CD14-positive monocyte (primary cell): Measurements from ENCODE around the gene CMSS1. TPM values are rescaled to one million over a fixed set of nuclear protein-coding genes. Genes with fewer than 3 reads are reported as not detected.

ENCODE experiments used
- DNase-seq, 3 donors: peaks; one replicate each; pipeline ENCODE4 v3.0.0-alpha.2; 2011 to 2022
- H2AFZ ChIP-seq: 2 replicates; pipeline ENCODE4 v1.6.0; 2012; ENCODE audit warnings: mild to moderate bottlenecking, low read depth, low read length, inconsistent platforms; ENCODE audit not compliant: insufficient read depth, poor library complexity, severe bottlenecking
- H3K27ac ChIP-seq, 2 donors: 1 replicate in 1 of 2; 2 replicates in 1 of 2; pipeline ENCODE4 v1.5.1; 2012 to 2013; ENCODE audit warnings: low read length in 2 of 2, control low read depth in 1 of 2, inconsistent platforms in 1 of 2, low read depth in 1 of 2, mild to moderate bottlenecking in 1 of 2
- H3K27me3 ChIP-seq, 2 donors: one replicate each; pipeline versions ENCODE4 v1.6.0 to v1.6.1; 2011 to 2013; ENCODE audit warnings: low read length in 2 of 2; ENCODE audit not compliant: control insufficient read depth in 2 of 2, insufficient read depth in 2 of 2
- H3K36me3 ChIP-seq, 2 donors: replicated peaks in 1 of 2; 1 replicate in 1 of 2; 2 replicates in 1 of 2; pipeline versions ENCODE4 v1.5.1 to v1.6.1; 2012 to 2013; ENCODE audit warnings: low read length in 2 of 2, control low read depth in 1 of 2, inconsistent platforms in 1 of 2, mild to moderate bottlenecking in 1 of 2; ENCODE audit not compliant: insufficient read depth in 2 of 2, control insufficient read depth in 1 of 2
- H3K4me1 ChIP-seq, 2 donors: 1 replicate in 1 of 2; 2 replicates in 1 of 2; pipeline versions ENCODE4 v1.5.1 to v1.6.1; 2012 to 2013; ENCODE audit warnings: low read length in 2 of 2, control low read depth in 1 of 2, inconsistent platforms in 1 of 2, mild to moderate bottlenecking in 1 of 2, moderate library complexity in 1 of 2; ENCODE audit not compliant: insufficient read depth in 2 of 2, control insufficient read depth in 1 of 2
- H3K4me2 ChIP-seq: replicated peaks from 2 replicates; pipeline ENCODE3; 2012; ENCODE audit warnings: low read length, moderate library complexity, mild to moderate bottlenecking; ENCODE audit not compliant: poor library complexity, severe bottlenecking; ENCODE audit errors: extremely low read depth
- H3K4me3 ChIP-seq, 3 experiments: fragments of 200-600 bp in 1 of 3; sonication (generic) in 1 of 3; replicated peaks in 1 of 3; 1 replicate in 2 of 3; 2 replicates in 1 of 3; pipeline ENCODE4 v1.5.1; 2011 to 2013; ENCODE audit warnings: low read length in 3 of 3, mild to moderate bottlenecking in 3 of 3, control low read depth in 2 of 3, low read depth in 2 of 3, inconsistent platforms in 1 of 3, moderate library complexity in 1 of 3
- H3K79me2 ChIP-seq: 2 replicates; pipeline ENCODE4 v1.6.0; 2012; ENCODE audit warnings: mild to moderate bottlenecking, control low read depth, inconsistent platforms, low read length, moderate library complexity; ENCODE audit not compliant: insufficient read depth
- H3K9ac ChIP-seq: 2 replicates; pipeline ENCODE4 v1.6.0; 2017; ENCODE audit warnings: low read length, mild to moderate bottlenecking; ENCODE audit not compliant: insufficient read depth, poor library complexity, severe bottlenecking
- H3K9me3 ChIP-seq, 2 donors: replicated peaks in 1 of 2; 1 replicate in 1 of 2; 2 replicates in 1 of 2; pipeline versions ENCODE4 v1.5.1 to v1.6.1; 2012 to 2013; ENCODE audit warnings: low read length in 2 of 2, control low read depth in 1 of 2; ENCODE audit not compliant: control insufficient read depth in 1 of 2, insufficient read depth in 1 of 2
- H4K20me1 ChIP-seq: 2 replicates; pipeline ENCODE4 v1.6.0; 2012; ENCODE audit warnings: mild to moderate bottlenecking, low read length, control low read depth, moderate library complexity; ENCODE audit not compliant: insufficient read depth
- H3K27ac Mint-ChIP-seq, 7 donors: one replicate each; pipeline ENCODE4 v1.8.0; 2020; ENCODE audit warnings: mild to moderate bottlenecking in 7 of 7, mixed read lengths in 7 of 7, moderate library complexity in 6 of 7, inconsistent platforms in 2 of 7
- H3K27me3 Mint-ChIP-seq, 3 donors: one replicate each; pipeline ENCODE4 v1.8.0; 2021 to 2022; ENCODE audit warnings: low read depth in 3 of 3, mild to moderate bottlenecking in 3 of 3, mixed read lengths in 3 of 3, moderate library complexity in 3 of 3, inconsistent platforms in 1 of 3
- H3K36me3 Mint-ChIP-seq, 2 donors: one replicate each; pipeline ENCODE4 v1.8.0; 2020; ENCODE audit warnings: mixed read lengths in 2 of 2, inconsistent platforms in 1 of 2, mild to moderate bottlenecking in 1 of 2
- H3K4me1 Mint-ChIP-seq: one replicate; pipeline ENCODE4 v1.8.0; 2020; ENCODE audit warnings: mild to moderate bottlenecking, mixed read lengths
- H3K4me3 Mint-ChIP-seq, 2 donors: one replicate each; pipeline ENCODE4 v1.8.0; 2020; ENCODE audit warnings: mild to moderate bottlenecking in 2 of 2, mixed read lengths in 2 of 2, moderate library complexity in 1 of 2
- H3K9me3 Mint-ChIP-seq, 7 donors: one replicate each; pipeline ENCODE4 v1.8.0; 2020 to 2022; ENCODE audit warnings: mixed read lengths in 7 of 7, mild to moderate bottlenecking in 6 of 7, moderate library complexity in 6 of 7, inconsistent platforms in 2 of 7
- CTCF ChIP-seq: fragments of 200-600 bp; IDR thresholded peaks from one replicate; pipeline ENCODE4 v1.8.0; 2022; ENCODE audit warnings: antibody characterized with exemption, mild to moderate bottlenecking
- WGBS: methylation state at CpG from one replicate; pipeline ENCODE4 v1.1.5; 2013; ENCODE audit warnings: missing lambda C conversion rate; ENCODE audit not compliant: insufficient coverage; 5-methylcytosine and 5-hydroxymethylcytosine counted together
- intact Hi-C, 2 donors: fragments of 100-400 bp; cut with micrococcal nuclease; formaldehyde crosslinking; loops; one replicate each; pipeline versions ENCODE4 v1.15.0 to v1.15.1; 2023
- polyA plus RNA-seq, 3 donors: library from polyadenylated mRNA; depleted of rRNA in 1 of 3; unstranded in 2 of 3; stranded (reverse) in 1 of 3; fragments of 300-500 nt in 2 of 3; fragments of >200 nt in 1 of 3; fragmentation: Illumina TruSeq in 2 of 3; gene quantifications; 1 replicate in 2 of 3; 2 replicates in 1 of 3; pipeline ENCODE4 v1.2.3, GENCODE V29; 2012 to 2021

The CMSS1 gene
- polyA plus RNA-seq, 3 donors = 1.1 to 3.6 (median 2.2) TPM

- H3K27ac Mint-ChIP-seq = no peak overlapping the region
- H2AFZ ChIP-seq = no peak overlapping the region
- no peaks in the 10 kb centered on the region for H4K20me1 ChIP-seq
- H3K4me3 ChIP-seq = no peak overlapping the region
- H3K9me3 ChIP-seq = no peaks in the 10 kb centered on the region
- TF ChIP-seq CTCF = no peak
- no peak overlapping the region for H3K4me2 ChIP-seq
- peaks cover 0 to 6% (median 0%) of the 10 kb centered on the region in 3 donors for H3K27me3 Mint-ChIP-seq
- no peak overlapping the region for H3K4me3 Mint-ChIP-seq
- DNase-seq = no peak
- peaks cover 0 to 3% of the 10 kb centered on the region in 2 donors for H3K27me3 ChIP-seq
- H3K9me3 Mint-ChIP-seq = no peaks in the 10 kb centered on the region
- no peaks in the 10 kb centered on the region for H3K36me3 ChIP-seq
- intact Hi-C loops = no loop called here
- H3K79me2 ChIP-seq = no peaks in the 10 kb centered on the region
- no peaks in the 10 kb centered on the region for H3K36me3 Mint-ChIP-seq
- no peak overlapping the region for H3K27ac ChIP-seq
- WGBS = no CpG with 5 or more reads among the region's 2 CpGs
- no peaks in the 10 kb centered on the region for H3K4me1 Mint-ChIP-seq
- H3K4me1 ChIP-seq = no peaks in the 10 kb centered on the region
- H3K9ac ChIP-seq = no peak overlapping the region
Measured at GRCh38 chr3:99777708-99778107, 40.0 kb upstream of the CMSS1 start.

- no peaks in the 10 kb centered on the region for H3K4me1 Mint-ChIP-seq
- Histone ChIP-seq H3K9me3 (no peaks in the 10 kb centered on the region), H3K79me2 (no peaks in the 10 kb centered on the region), H3K27me3 (peaks cover 0 to 3% of the 10 kb centered on the region in 2 donors), H3K9ac (no peak overlapping the region), H3K4me1 (no peaks in the 10 kb centered on the region), H3K4me3 (no peak overlapping the region), H2AFZ (no peak overlapping the region), H3K27ac (no peak overlapping the region), H3K36me3 (no peaks in the 10 kb centered on the region), H4K20me1 (no peaks in the 10 kb centered on the region), H3K4me2 (no peak overlapping the region)
- peaks cover 0 to 3% (median 0%) of the 10 kb centered on the region in 7 donors for H3K9me3 Mint-ChIP-seq
- intact Hi-C loops = no loop called here
- no peak overlapping the region for H3K27ac Mint-ChIP-seq
- H3K27me3 Mint-ChIP-seq = peaks cover 0 to 6% (median 0%) of the 10 kb centered on the region in 3 donors
- no peak for TF ChIP-seq CTCF
- no peak overlapping the region for H3K4me3 Mint-ChIP-seq
- DNase-seq = no peak
- WGBS = 70% methylated on average over 2 of the region's 3 CpGs
- H3K36me3 Mint-ChIP-seq = no peaks in the 10 kb centered on the region
Measured at GRCh38 chr3:99780749-99781148, 36.9 kb upstream of the CMSS1 start.
